Measurements from ENCODE around the gene MAP3K20.
"Not testable (repeated sequence)": the region's sequence is repeated elsewhere in the genome, so short reads cannot be mapped to it uniquely, and the experiment has no call there.

The MAP3K20 gene

GRCh38 chr2:173087793-173088496, 12.3 kb downstream of the MAP3K20 start:
- no peak for DNase-seq

- no peak for DNase-seq
Measured at GRCh38 chr2:173090276-173090877, 14.7 kb downstream of the MAP3K20 start.

GRCh38 chr2:173090973-173091660, 15.5 kb downstream of the MAP3K20 start:
- no peak for DNase-seq

- no peak for DNase-seq
Measured at GRCh38 chr2:173091910-173092309, 16.3 kb downstream of the MAP3K20 start.

GRCh38 chr2:173092844-173093402, 17.3 kb downstream of the MAP3K20 start:
- DNase-seq: no peak

GRCh38 chr2:173093617-173094016, 18.0 kb downstream of the MAP3K20 start:
- DNase-seq: not testable (repeated sequence)

GRCh38 chr2:173094731-173095130, 19.1 kb downstream of the MAP3K20 start:
- DNase-seq: no peak

GRCh38 chr2:173095356-173095755, 19.7 kb downstream of the MAP3K20 start:
- no peak for DNase-seq

- no peak for DNase-seq
Measured at GRCh38 chr2:173099271-173099670, 23.6 kb downstream of the MAP3K20 start.

- no peak for DNase-seq
Measured at GRCh38 chr2:173099804-173100203, 24.2 kb downstream of the MAP3K20 start.

- no peak for DNase-seq
Measured at GRCh38 chr2:173101687-173102086, 26.0 kb downstream of the MAP3K20 start.

- DNase-seq: no peak
Measured at GRCh38 chr2:173104156-173104555, 28.5 kb downstream of the MAP3K20 start.

- DNase-seq: no peak
Measured at GRCh38 chr2:173106959-173107628, 31.4 kb downstream of the MAP3K20 start.

GRCh38 chr2:173107629-173108022, 32.0 kb downstream of the MAP3K20 start:
- no peak for DNase-seq

- no peak for DNase-seq
Measured at GRCh38 chr2:173109253-173110188, 33.9 kb downstream of the MAP3K20 start.

- DNase-seq: no peak
Measured at GRCh38 chr2:173117678-173118077, 42.0 kb downstream of the MAP3K20 start.

GRCh38 chr2:173118395-173118794, 42.7 kb downstream of the MAP3K20 start:
- no peak for DNase-seq

- no peak for DNase-seq
Measured at GRCh38 chr2:173119069-173119807, 43.6 kb downstream of the MAP3K20 start.

GRCh38 chr2:173119944-173120343, 44.3 kb downstream of the MAP3K20 start:
- DNase-seq: no peak

- no peak for DNase-seq
Measured at GRCh38 chr2:173122936-173123335, 47.3 kb downstream of the MAP3K20 start.

- no peak for DNase-seq
Measured at GRCh38 chr2:173124441-173124840, 48.8 kb downstream of the MAP3K20 start.
